LoVo (cell line): Measurements from ENCODE around the gene ST6GAL1.

ENCODE experiments used
- DNase-seq: peaks from one replicate; pipeline ENCODE4 v3.0.0-alpha.2; 2016; ENCODE audit warnings: low spot score

The ST6GAL1 gene

GRCh38 chr3:187077537-187077936 is 147.2 kb downstream of the ST6GAL1 start:
- no peak for DNase-seq

DNA sequence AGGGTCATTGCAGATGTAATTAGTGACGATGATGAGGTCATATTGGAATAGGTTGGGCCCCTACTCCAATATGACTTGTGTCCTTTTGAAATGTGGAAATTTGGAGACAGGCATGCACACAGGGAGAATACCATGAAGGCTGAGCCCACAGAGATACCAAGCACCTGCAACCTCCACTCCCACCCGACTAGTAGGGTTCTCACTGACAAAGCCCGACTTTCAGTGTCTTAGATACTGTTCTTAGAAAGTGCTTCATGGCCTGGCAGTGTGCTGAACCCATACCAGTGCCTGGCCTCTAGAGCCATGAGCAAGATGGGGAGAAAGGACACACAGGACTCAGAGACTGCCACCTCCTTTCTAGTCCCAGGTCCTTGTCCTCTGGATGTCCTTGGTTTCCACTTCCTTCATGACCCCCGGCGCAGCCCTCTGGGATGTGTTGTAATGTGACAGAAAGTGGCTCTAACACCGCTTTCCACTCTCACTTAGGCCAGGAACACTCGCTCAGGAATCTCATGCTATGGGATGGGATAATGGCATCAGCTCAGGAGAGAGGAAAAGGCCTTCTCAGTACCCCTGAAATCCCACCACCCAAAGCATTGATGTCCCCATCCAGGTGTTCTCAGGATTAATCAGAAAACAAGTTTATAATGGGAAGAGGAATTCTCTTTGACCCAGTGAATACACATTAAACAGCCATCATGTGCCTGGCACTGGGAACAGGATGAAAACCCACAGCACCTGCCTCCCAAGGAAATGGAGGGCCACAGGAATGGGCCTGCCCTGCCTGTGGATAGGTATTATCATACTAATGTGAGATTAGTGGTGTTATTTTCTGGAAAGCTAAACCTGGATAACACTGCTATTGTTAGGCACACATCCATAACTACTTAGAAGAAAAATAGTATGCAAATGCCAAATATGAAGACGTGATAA is 149.0 kb downstream of the ST6GAL1 start:
- DNase-seq, result no peak

GRCh38 chr3:187080799-187081450 is 150.6 kb downstream of the ST6GAL1 start:
- no peak for DNase-seq

DNA sequence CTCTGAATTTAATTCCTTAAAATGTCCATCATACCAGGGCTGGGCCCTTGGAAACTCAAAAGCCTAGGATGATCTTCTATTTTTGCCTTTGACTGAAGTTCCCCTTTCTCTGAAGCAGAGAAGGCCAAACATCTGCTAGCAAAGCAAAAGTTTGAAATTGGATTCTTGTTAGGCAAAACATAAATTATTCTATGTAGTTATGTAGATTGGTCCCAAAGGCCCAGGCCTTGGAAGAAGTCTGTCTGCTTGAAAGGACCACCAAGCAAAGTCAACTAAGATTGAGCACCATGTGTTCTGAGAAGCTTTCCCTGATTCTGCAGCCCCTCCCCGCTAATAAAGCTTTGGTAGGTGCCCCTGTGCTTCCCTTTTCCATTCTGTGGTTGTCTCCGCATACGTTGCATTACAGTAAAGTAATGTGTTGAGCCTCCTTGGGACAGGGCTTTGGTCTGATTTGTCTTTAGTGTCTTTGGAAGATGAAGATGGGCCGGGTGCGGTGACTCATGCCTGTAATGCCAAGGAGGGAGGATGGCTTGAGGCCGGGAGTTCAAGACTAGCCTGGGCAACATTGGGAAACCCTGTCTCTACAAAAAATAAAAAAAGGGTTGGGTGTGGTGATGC is 152.5 kb downstream of the ST6GAL1 start:
- DNase-seq, result no peak

DNA sequence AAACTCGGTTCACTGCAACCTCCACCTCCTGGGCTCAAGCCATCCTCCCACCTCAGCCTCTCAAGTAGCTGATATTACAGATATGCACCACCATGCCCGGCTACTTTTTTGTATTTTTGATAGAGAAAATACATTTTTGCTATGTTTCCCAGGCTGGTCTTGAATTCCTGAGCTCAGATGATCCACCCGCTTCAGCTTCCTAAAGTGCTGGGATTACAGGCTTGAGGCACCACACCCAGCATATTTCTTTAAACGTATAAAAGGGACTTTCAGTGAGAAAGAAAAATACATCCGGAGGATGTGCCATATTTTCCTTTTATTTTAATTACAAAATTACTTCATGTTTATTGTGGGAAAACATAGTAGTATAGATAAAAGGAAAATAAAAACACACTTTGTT is 153.8 kb downstream of the ST6GAL1 start:
- DNase-seq, result no peak

GRCh38 chr3:187084580-187084979 is 154.3 kb downstream of the ST6GAL1 start:
- DNase-seq, result no peak

DNA sequence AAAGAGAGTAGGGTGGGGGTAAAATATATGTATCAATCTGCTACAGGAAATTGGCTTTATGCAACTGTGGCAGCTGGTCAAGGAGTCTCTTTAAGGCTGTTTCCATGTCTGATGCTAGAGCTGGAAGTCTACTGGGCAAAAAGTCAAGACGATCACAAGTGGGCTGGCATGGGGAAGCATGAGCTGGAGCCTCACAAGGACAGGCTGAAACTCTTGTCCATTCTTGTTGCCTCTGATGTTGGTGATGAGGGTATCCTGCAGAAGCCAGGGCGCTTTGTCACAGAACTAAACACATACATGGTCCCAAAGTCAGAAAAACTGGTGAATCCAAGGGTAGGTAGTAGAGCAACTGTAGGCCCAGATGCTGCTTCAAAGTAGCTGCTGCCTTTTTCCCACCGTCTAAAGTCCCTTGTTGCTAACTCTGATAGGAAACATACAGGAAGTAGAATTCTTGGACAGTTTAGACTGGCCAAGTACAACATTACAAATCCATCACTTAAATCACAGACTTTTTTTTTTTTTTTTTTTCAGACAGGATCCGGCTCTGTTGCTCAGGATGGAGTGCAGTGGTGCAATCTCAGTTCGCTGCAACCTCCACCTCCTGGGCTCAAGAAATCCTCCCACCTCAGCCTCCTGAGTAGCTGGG is 154.8 kb downstream of the ST6GAL1 start:
- no peak for DNase-seq

- DNase-seq, result no peak
Observed at GRCh38 chr3:187085933-187086332, 155.6 kb downstream of the ST6GAL1 start.

GRCh38 chr3:187086831-187087230 is 156.5 kb downstream of the ST6GAL1 start:
- DNase-seq, result no peak

GRCh38 chr3:187088701-187089100 is 158.4 kb downstream of the ST6GAL1 start:
- no peak for DNase-seq

GRCh38 chr3:187093320-187093719 is 163.0 kb downstream of the ST6GAL1 start:
- no peak for DNase-seq

DNA sequence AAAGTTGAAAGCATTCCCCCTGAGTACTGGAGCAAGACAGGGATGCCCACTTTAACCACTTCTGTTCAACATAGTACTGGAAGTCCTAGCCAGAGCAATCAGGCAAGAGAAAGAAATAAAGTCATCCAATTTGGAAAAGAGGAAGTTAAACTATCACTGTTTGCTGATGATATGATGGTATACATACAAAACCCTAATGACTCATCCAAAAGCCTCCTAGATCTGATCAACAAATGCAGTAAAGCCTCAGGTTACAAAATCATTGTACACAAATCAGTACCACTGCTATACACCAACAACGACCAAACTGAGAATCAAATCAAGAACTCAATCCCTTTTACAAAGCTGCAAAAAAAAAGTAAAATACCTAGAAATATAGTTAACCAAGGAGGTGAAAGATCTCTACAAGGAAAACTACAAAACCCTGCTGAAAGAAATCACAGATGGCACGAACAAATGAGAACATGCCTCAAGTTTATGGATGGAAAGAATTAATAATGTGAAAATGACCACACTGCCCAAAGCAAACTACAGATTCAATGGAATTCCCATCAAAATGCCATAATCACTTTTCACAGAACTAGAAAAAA is 168.7 kb downstream of the ST6GAL1 start:
- DNase-seq, result no peak

DNA sequence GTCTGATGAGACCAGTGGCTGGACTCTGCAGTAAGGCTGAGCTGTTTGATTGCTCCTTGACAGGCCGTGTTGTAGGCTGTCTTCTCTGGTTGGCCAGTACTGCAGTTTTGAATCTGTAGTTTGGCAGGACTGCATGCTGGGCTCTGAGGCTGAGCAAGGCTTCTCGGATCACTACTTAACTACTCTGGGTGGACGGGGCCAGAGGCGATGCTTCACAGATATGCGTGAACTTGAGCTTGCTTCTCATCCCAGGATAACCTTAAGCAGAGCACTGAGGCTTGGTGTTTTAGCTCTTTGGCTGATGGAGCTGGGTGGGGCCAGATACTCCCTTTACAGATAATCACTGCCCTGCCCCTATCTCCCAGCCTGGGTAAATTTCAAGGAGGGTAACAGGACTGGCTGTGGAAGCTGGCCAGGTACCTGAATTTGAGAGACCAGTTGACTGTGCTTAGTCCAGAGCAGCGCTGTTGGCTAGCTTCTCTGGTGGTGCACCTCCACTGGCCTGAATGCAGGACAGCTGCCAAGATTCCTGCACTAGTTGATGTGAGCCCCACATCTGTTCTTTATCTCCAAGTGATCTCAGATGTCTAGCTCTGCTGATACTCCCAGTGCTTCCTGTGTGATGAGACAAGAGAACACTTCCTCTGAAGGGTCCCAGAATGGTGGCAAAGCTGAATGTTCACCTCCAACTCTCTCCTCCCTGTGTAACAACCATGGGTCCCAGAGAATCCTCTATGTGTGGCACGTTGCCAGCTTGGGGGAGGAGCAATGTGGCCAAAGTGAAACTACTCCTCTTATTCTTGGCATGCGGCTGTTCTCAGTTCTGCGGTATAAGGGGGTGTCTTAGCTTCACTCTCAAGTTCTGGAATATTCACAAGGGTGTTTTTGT is 171.1 kb downstream of the ST6GAL1 start:
- DNase-seq, result peak; percentile 58

GRCh38 chr3:187102073-187102634 is 171.8 kb downstream of the ST6GAL1 start:
- no peak for DNase-seq

GRCh38 chr3:187103251-187103650 is 172.9 kb downstream of the ST6GAL1 start:
- DNase-seq, result no peak

GRCh38 chr3:187104342-187104741 is 174.0 kb downstream of the ST6GAL1 start:
- no peak for DNase-seq

DNA sequence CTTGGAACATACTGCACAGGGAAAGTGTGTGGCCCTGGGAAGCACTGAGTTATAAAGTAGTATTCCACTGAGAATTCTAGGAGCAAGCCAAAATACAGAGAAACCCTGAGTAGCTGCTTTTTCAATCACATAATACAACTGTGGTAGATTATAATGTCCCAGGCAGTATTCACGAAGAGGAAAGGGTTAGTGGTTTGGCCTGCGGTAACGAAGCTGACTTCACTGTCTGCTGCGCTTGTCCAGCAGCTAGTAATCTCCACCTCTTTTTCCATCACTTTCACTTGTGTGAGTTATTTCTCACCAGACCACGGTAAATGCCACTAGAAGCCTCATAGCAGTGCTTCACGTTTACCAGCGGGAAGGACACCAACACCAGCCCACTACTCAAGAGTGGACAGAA is 174.6 kb downstream of the ST6GAL1 start:
- no peak for DNase-seq

- DNase-seq, result no peak
Observed at GRCh38 chr3:187105700-187106099, 175.4 kb downstream of the ST6GAL1 start.

DNA sequence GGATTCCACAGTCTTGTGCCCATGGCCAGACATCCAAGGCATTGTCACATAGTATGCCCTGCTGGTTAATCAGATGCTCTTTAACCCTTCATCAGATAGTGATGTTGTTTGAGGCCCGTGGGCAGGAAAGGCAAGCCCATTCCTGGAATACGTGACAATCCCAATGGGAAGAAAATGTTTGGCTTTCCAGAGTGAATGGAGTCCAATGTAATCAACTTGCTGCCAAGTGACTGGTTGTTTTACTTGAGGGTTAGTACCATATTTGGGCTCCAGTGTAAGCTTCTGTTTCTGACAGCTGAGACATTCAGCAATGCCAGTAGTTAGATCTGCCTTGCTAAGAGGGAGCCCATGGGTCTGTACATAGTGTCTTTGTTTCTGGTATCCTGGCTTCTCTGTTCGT is 177.7 kb downstream of the ST6GAL1 start:
- DNase-seq, result no peak

DNA sequence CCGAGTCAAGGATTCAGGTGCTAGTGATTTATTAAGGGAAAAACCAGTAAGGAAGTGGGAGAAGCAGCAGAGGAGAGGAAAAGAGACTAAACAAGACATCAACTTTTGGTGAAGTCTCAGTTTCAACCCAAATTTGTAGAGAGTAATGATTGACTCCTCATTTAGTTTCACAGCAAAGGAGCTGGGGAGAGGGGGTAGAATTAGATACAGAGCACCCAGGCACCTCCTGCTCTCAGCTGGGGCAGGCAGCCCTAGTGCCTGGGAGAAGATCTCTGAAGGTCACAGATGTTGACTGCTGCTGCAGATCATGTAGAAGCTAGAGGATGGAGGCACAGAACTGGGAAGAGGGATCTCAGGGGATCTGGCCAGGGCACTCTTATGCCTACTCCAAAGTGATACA is 179.8 kb downstream of the ST6GAL1 start:
- no peak for DNase-seq
